Lower leg skin (tissue), 3 donors: ENCODE measurements around the gene DBH.

ENCODE experiments used
- POLR2A ChIP-seq, 2 donors: fragments of 450-650 bp; IDR thresholded peaks; one replicate each; pipeline ENCODE4 v1.6.1; 2016 to 2017; ENCODE audit warnings: antibody characterized with exemption in 2 of 2, mild to moderate bottlenecking in 1 of 2, moderate library complexity in 1 of 2
- TF ChIP-seq, protein P1 (sequence below), 3 donors: fragments of 450-650 bp; IDR thresholded peaks; one replicate each; pipeline ENCODE4 v1.5.1; 2016; ENCODE audit warnings: antibody characterized with exemption in 3 of 3, mild to moderate bottlenecking in 3 of 3, moderate library complexity in 2 of 3

DNA sequence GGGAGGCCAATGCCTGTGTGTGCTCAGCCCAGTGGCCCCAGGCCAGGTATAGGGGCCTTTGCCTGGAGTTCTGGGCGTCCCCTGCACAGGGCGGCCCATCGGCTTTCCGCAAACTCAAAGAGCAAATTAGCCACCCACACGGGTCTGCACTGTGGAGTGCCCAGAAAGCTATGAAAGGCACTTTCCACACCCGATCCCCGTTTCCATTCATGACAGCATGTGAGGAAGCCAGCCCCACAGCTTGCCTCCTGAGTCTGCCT lies 5.2 kb downstream of the DBH start:
- TF ChIP-seq, protein P1, sequence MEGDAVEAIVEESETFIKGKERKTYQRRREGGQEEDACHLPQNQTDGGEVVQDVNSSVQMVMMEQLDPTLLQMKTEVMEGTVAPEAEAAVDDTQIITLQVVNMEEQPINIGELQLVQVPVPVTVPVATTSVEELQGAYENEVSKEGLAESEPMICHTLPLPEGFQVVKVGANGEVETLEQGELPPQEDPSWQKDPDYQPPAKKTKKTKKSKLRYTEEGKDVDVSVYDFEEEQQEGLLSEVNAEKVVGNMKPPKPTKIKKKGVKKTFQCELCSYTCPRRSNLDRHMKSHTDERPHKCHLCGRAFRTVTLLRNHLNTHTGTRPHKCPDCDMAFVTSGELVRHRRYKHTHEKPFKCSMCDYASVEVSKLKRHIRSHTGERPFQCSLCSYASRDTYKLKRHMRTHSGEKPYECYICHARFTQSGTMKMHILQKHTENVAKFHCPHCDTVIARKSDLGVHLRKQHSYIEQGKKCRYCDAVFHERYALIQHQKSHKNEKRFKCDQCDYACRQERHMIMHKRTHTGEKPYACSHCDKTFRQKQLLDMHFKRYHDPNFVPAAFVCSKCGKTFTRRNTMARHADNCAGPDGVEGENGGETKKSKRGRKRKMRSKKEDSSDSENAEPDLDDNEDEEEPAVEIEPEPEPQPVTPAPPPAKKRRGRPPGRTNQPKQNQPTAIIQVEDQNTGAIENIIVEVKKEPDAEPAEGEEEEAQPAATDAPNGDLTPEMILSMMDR (IDR thresholded peaks at IDR 0.05): no peak
- no peak for TF ChIP-seq POLR2A (IDR thresholded peaks at IDR 0.05)
